Stimulated activated CD4-positive, alpha-beta T cell treated with anti-CD3 and anti-CD28 coated beads, Interleukin-4, amount 100 ng/mL, for 4 hours (primary cell): ENCODE measurements around the gene CPNE8.

Source experiments
- DNase-seq, 2 experiments: peaks; one replicate each; pipeline ENCODE4 v3.0.0-alpha.2; 2020

The CPNE8 gene

GRCh38 chr12:38905480-38906351 lies at the start of gene CPNE8:
TSS of gene CPNE8 (minus strand) at chr12:38905591. CDS start at chr12:38905534, 57 bp downstream.
- peak; percentile 25 to 39 for DNase-seq

GRCh38 chr12:38954238-38954873 lies 49.0 kb upstream of the CPNE8 start:
- no peak for DNase-seq

GRCh38 chr12:38949363-38949762 lies 44.0 kb upstream of the CPNE8 start:
- DNase-seq: no peak

GRCh38 chr12:38934686-38935085 lies 29.3 kb upstream of the CPNE8 start:
- DNase-seq: no peak

- no peak for DNase-seq
Measured at GRCh38 chr12:38934078-38934584, 28.7 kb upstream of the CPNE8 start.

- no peak for DNase-seq
Measured at GRCh38 chr12:38932320-38932719, 26.9 kb upstream of the CPNE8 start.

- no peak for DNase-seq
Measured at GRCh38 chr12:38931461-38931860, 26.1 kb upstream of the CPNE8 start.

GRCh38 chr12:38930990-38931389 lies 25.6 kb upstream of the CPNE8 start:
- DNase-seq: no peak

GRCh38 chr12:38926501-38926900 lies 21.1 kb upstream of the CPNE8 start:
- no peak for DNase-seq

- no peak for DNase-seq
Measured at GRCh38 chr12:38921025-38921677, 15.8 kb upstream of the CPNE8 start.

GRCh38 chr12:38919191-38919590 lies 13.8 kb upstream of the CPNE8 start:
- DNase-seq: no peak

- DNase-seq: no peak
Measured at GRCh38 chr12:38915429-38916182, 10.2 kb upstream of the CPNE8 start.

- DNase-seq: no peak
Measured at GRCh38 chr12:38912116-38912515, 6.7 kb upstream of the CPNE8 start.

- no peak for DNase-seq
Measured at GRCh38 chr12:38911611-38912010, 6.2 kb upstream of the CPNE8 start.

- DNase-seq: no peak
Measured at GRCh38 chr12:38907201-38907923, 2.0 kb upstream of the CPNE8 start.

GRCh38 chr12:38906482-38907200 lies 1.2 kb upstream of the CPNE8 start:
- DNase-seq: peak; percentile 48 to 69

GRCh38 chr12:38904537-38905479 lies 583 bp downstream of the CPNE8 start:
- peak; percentile 22 to 27 for DNase-seq

- DNase-seq: no peak
Measured at GRCh38 chr12:38903596-38903995, 1.8 kb downstream of the CPNE8 start.

- DNase-seq: no peak
Measured at GRCh38 chr12:38898001-38898684, 7.2 kb downstream of the CPNE8 start.

- DNase-seq: no peak
Measured at GRCh38 chr12:38895446-38895845, 9.9 kb downstream of the CPNE8 start.
